PC-3 (cell line): ENCODE data around the gene TNFRSF17. TPM values are rescaled to one million over a fixed set of nuclear protein-coding genes. Genes with fewer than 3 reads are reported as not detected.

ENCODE experiments used
- ATAC-seq: fragments of 200-7000 bp; cut with Tn5 transposase; 2 replicates; pipeline ENCODE4 v1.9.1; 2020; ENCODE audit warnings: mild to moderate bottlenecking, moderate library complexity
- BruUV-seq: library from RNA; stranded (reverse); fragments of 400-500 nt; replicated peaks from 2 replicates; lab custom pipeline; 2021; lab: Mats Ljungman, UMichigan
- CTCF ChIA-PET: fragments of 300-600 bp; sonication (Branson Sonifier 250); formaldehyde crosslinking; loops from one replicate; lab custom pipeline; 2022; ENCODE audit warnings: antibody characterized with exemption; lab: Charles Lee
- POLR2A ChIA-PET: fragments of 300-600 bp; sonication (Branson Sonifier 250); formaldehyde crosslinking; loops from one replicate; lab custom pipeline; 2022; ENCODE audit warnings: antibody characterized with exemption; ENCODE audit not compliant: unreplicated experiment; lab: Charles Lee
- DNase-seq: peaks from one replicate; pipeline ENCODE4 v3.0.0-alpha.2; 2015
- H2AFZ ChIP-seq: fragments of 300-600 bp; sonication (generic); 2 replicates; pipeline ENCODE4 v1.6.0; 2016; ENCODE audit warnings: antibody characterized with exemption, low read length
- H3F3A ChIP-seq: fragments of 300-600 bp; sonication (generic); one replicate; pipeline ENCODE4 v1.6.0; 2017; ENCODE audit warnings: antibody characterized with exemption, low read length, control low read depth, mild to moderate bottlenecking; ENCODE audit not compliant: unreplicated experiment
- H3K27ac ChIP-seq: fragments of 300-600 bp; sonication (generic); 2 replicates; pipeline ENCODE4 v1.5.1; 2016; ENCODE audit warnings: mild to moderate bottlenecking, low read length
- H3K27me3 ChIP-seq: fragments of 300-600 bp; sonication (generic); 2 replicates; pipeline ENCODE4 v1.6.1; 2016; ENCODE audit warnings: low read length, mixed read lengths
- H3K36me3 ChIP-seq: fragments of 300-600 bp; sonication (generic); 2 replicates; pipeline ENCODE4 v1.6.1; 2016; ENCODE audit warnings: low read depth, mixed run types, low read length, mixed read lengths
- H3K4me1 ChIP-seq: fragments of 300-600 bp; sonication (generic); 2 replicates; pipeline ENCODE4 v1.5.1; 2016; ENCODE audit warnings: low read length; ENCODE audit not compliant: insufficient read depth
- H3K4me2 ChIP-seq: fragments of 300-600 bp; sonication (generic); 2 replicates; pipeline ENCODE4 v1.6.0; 2016; ENCODE audit warnings: low read length
- H3K4me3 ChIP-seq: fragments of 300-600 bp; sonication (generic); 2 replicates; pipeline ENCODE4 v1.5.1; 2016; ENCODE audit warnings: mild to moderate bottlenecking, low read length, mixed read lengths
- H3K79me2 ChIP-seq: fragments of 300-600 bp; sonication (generic); 2 replicates; pipeline ENCODE4 v1.6.1; 2017; ENCODE audit warnings: low read length, mixed read lengths
- H3K9ac ChIP-seq: fragments of 300-600 bp; sonication (generic); 2 replicates; pipeline ENCODE4 v1.6.0; 2016; ENCODE audit warnings: mild to moderate bottlenecking, low read length
- H3K9me2 ChIP-seq: fragments of 300-600 bp; sonication (generic); replicated peaks from 2 replicates; pipeline ENCODE4 v1.6.1; 2016; ENCODE audit warnings: mixed run types, low read length, mixed read lengths
- H3K9me3 ChIP-seq: fragments of 300-600 bp; sonication (generic); 2 replicates; pipeline ENCODE4 v1.6.1; 2016; ENCODE audit warnings: low read length, mixed read lengths
- H4K20me1 ChIP-seq: fragments of 300-600 bp; sonication (generic); 2 replicates; pipeline ENCODE4 v1.6.1; 2016; ENCODE audit warnings: low read length, mixed read lengths
- CTCF ChIP-seq: fragments of 300-600 bp; sonication (generic); conservative IDR thresholded peaks from 2 replicates; pipeline ENCODE4 v1.5.1; 2017; ENCODE audit warnings: antibody characterized with exemption, low read depth, mild to moderate bottlenecking, low read length
- EZH2 ChIP-seq: fragments of 300-600 bp; sonication (generic); IDR thresholded peaks from one replicate; pipeline ENCODE4 v1.6.1; 2017; ENCODE audit warnings: antibody characterized with exemption, mild to moderate bottlenecking, low read length; ENCODE audit not compliant: unreplicated experiment
- EZH2phosphoT487 ChIP-seq: fragments of 300-600 bp; sonication (generic); IDR thresholded peaks from 2 replicates; pipeline ENCODE4 v1.6.1; 2018; ENCODE audit warnings: mild to moderate bottlenecking, antibody characterized with exemption, low read length, borderline replicate concordance
- intact Hi-C: fragments of 100-400 bp; cut with micrococcal nuclease; formaldehyde crosslinking; loops from 2 replicates; pipeline ENCODE4 v1.9.0; 2023
- total RNA-seq: library from RNA; depleted of rRNA; stranded (reverse); fragments of >200 nt; gene quantifications from 2 replicates; pipeline ENCODE4 v1.2.3, GENCODE V29; 2014

The TNFRSF17 gene
- total RNA-seq, 1 experiment from 2014 or later = not detected

- CTCF ChIA-PET = no interaction called here
- Histone ChIP-seq H3K27me3 (no peaks in the 10 kb centered on the region), H3K9me3 (no peaks in the 10 kb centered on the region), H3K4me3 (no peak overlapping the region), H3K36me3 (no peaks in the 10 kb centered on the region), H3K27ac (no peak overlapping the region), H3F3A (no peaks in the 10 kb centered on the region), H3K9me2 (no peaks in the 10 kb centered on the region), H2AFZ (no peak overlapping the region), H3K4me1 (no peaks in the 10 kb centered on the region), H3K4me2 (no peak overlapping the region), H3K79me2 (no peaks in the 10 kb centered on the region), H3K9ac (no peak overlapping the region), H4K20me1 (no peaks in the 10 kb centered on the region)
- TF ChIP-seq CTCF (no peak), EZH2 (no peak), EZH2phosphoT487 (no peak)
- ATAC-seq (no peak), DNase-seq (no peak)
- POLR2A ChIA-PET = no interaction called here
- intact Hi-C loops = no loop called here
- BruUV-seq = no TSS peak
Measured at GRCh38 chr16:12006637-12007036, 41.6 kb downstream of the TNFRSF17 start.

- no peaks in the 10 kb centered on the region for H3K36me3 ChIP-seq
- intact Hi-C loops = no loop called here
- H3K4me1 ChIP-seq = no peaks in the 10 kb centered on the region
- BruUV-seq = no TSS peak
- no peak overlapping the region for H2AFZ ChIP-seq
- H3K9me3 ChIP-seq = no peaks in the 10 kb centered on the region
- POLR2A ChIA-PET = no interaction called here
- CTCF ChIA-PET = no interaction called here
- H3F3A ChIP-seq = no peaks in the 10 kb centered on the region
- H3K9ac ChIP-seq = no peak overlapping the region
- no peak overlapping the region for H3K4me3 ChIP-seq
- ATAC-seq = no peak
- no peak for DNase-seq
- H3K27ac ChIP-seq = no peak overlapping the region
- H3K79me2 ChIP-seq = no peaks in the 10 kb centered on the region
- H3K9me2 ChIP-seq = no peaks in the 10 kb centered on the region
- H4K20me1 ChIP-seq = no peaks in the 10 kb centered on the region
- H3K27me3 ChIP-seq = no peaks in the 10 kb centered on the region
- TF ChIP-seq EZH2phosphoT487 = no peak
- TF ChIP-seq CTCF = no peak
- no peak for TF ChIP-seq EZH2
- H3K4me2 ChIP-seq = no peak overlapping the region
Measured at GRCh38 chr16:12009462-12009861, 44.5 kb downstream of the TNFRSF17 start.

- no peak for ATAC-seq
- H3K4me2 ChIP-seq = no peak overlapping the region
- H3K36me3 ChIP-seq = no peaks in the 10 kb centered on the region
- no peaks in the 10 kb centered on the region for H3F3A ChIP-seq
- DNase-seq = no peak
- H3K27ac ChIP-seq = no peak overlapping the region
- no peak overlapping the region for H3K4me3 ChIP-seq
- no peaks in the 10 kb centered on the region for H3K9me3 ChIP-seq
- POLR2A ChIA-PET = no interaction called here
- H3K9ac ChIP-seq = no peak overlapping the region
- BruUV-seq = no TSS peak
- no peaks in the 10 kb centered on the region for H4K20me1 ChIP-seq
- no peaks in the 10 kb centered on the region for H3K27me3 ChIP-seq
- TF ChIP-seq CTCF (no peak), EZH2phosphoT487 (no peak), EZH2 (no peak)
- H3K4me1 ChIP-seq = no peaks in the 10 kb centered on the region
- CTCF ChIA-PET = interaction anchor here (0.6 kb wide), 1 partner anchor 15 kb away, joined by 3 read pairs; no protein-coding TSS in a partner anchor
- intact Hi-C loops = no loop called here
- no peak overlapping the region for H2AFZ ChIP-seq
- H3K79me2 ChIP-seq = no peaks in the 10 kb centered on the region
- H3K9me2 ChIP-seq = no peaks in the 10 kb centered on the region
Measured at GRCh38 chr16:12009922-12010321, 44.9 kb downstream of the TNFRSF17 start.
